ENCODE data around the gene EIF4G3.

EIF4G3 gene

GRCh38 chr1:20848162-20848561 is 328.5 kb downstream of the EIF4G3 start:
- Histone ChIP-seq H3K9me3 (ENCODE audit: low read length) (peaks cover 2% of the 10 kb centered on the region), H3K36me3 (ENCODE audit: insufficient read depth, low read length) (peaks cover 71% of the 10 kb centered on the region), H3K4me3 (ENCODE audit: low read length) (no peak overlapping the region), H2AFZ (ENCODE audit: low read depth, low read length) (no peak overlapping the region), H3K4me1 (ENCODE audit: insufficient read depth, low read length) (no peaks in the 10 kb centered on the region), H3K27me3 (ENCODE audit: insufficient read depth, low read length) (no peaks in the 10 kb centered on the region)

DNA sequence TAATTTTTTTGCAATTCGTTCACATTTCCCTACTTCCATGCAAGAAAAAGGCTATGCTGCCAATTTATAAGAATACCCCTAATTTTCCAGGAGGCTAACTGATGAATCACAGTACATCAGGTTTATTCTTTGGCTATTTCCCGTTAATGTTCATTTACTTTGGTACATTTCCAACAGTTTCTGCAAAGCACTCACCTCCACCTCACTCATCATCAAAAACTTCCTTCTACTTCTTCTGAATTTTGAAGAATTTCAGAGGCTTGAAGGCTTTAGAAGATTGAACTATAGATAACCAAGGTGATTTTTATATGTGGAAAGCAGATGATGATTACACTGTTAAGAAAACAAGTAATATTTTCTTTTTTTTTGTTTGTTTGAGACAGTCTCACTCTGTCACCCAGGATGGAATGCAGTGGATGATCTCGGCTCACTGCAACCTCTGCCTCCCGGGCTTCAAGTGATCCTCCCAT is 329.1 kb downstream of the EIF4G3 start:
- H3K36me3 ChIP-seq (ENCODE audit: insufficient read depth, low read length) = peaks cover 69% of the 10 kb centered on the region
- H3K27me3 ChIP-seq (ENCODE audit: insufficient read depth, low read length) = no peaks in the 10 kb centered on the region
- H2AFZ ChIP-seq (ENCODE audit: low read depth, low read length) = no peak overlapping the region
- H3K4me3 ChIP-seq (ENCODE audit: low read length) = no peak overlapping the region
- peaks cover 2% of the 10 kb centered on the region for H3K9me3 ChIP-seq (ENCODE audit: low read length)
- no peaks in the 10 kb centered on the region for H3K4me1 ChIP-seq (ENCODE audit: insufficient read depth, low read length)

DNA sequence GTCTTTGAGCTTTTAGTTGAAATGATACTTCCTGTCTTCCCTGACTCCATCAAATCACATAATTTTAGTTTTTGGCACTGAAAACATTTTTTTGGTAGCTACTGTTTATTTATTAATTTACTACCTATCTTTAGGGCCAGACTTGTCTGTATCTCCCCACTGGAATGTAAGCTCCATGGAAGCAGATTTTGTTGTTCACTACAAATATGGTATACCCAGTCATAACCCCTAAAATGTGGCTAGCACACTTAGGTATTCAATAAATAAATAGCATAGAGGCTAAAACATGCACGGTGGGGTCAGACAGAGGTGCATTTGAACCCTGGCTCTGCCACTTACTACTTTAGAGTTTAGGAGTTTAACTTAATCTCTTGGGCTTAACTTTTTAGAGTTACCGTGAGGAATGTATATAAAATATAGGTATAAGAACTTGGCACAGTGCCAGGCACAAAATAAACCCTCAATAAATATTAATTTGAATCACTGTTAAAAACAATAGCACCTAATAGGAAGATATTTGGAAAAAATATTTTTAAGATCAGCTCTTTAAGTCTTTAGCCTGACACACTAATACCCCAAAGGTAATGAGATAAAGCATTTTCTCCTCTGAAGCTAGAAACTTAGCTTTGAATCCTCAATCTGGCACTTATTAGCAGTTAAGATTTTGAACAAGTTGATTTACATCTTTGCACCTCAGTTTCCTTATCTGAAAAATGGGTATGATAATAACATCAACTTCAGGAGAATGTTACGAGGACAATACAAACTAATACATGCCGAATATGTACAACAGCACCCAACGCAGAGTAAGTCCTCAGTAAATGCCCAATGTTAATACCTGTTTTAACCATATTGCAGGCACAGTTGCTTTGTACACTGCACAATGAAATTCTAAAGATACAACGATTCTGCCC is 330.0 kb downstream of the EIF4G3 start:
- Histone ChIP-seq H3K9me3 (ENCODE audit: low read length) (peaks cover 2% of the 10 kb centered on the region), H3K36me3 (ENCODE audit: insufficient read depth, low read length) (peaks cover 63% of the 10 kb centered on the region), H3K27me3 (ENCODE audit: insufficient read depth, low read length) (no peaks in the 10 kb centered on the region), H3K4me1 (ENCODE audit: insufficient read depth, low read length) (no peaks in the 10 kb centered on the region), H2AFZ (ENCODE audit: low read depth, low read length) (no peak overlapping the region), H3K4me3 (ENCODE audit: low read length) (no peak overlapping the region)

DNA sequence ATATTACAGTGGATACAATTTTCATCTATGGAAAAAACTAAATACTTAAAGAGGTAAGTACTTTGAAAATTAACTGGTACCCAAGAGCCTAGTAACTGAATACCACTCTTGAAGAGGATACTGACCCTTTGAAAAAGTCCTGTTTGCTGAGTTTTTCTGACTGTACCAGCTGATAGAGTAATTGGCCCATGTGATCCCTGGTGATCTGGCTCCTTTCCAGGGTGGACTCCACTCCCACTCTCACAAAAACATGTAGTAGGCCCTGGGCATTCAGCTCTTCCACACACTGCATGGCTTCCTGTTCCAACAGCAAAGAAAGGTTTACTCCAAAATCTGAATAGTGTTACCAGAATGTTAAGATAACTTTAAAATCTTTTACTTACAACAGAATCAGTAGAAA is 336.0 kb downstream of the EIF4G3 start:
- H3K36me3 ChIP-seq (ENCODE audit: insufficient read depth, low read length) = peaks cover 58% of the 10 kb centered on the region
- no peaks in the 10 kb centered on the region for H3K4me1 ChIP-seq (ENCODE audit: insufficient read depth, low read length)
- no peak overlapping the region for H2AFZ ChIP-seq (ENCODE audit: low read depth, low read length)
- no peaks in the 10 kb centered on the region for H3K27me3 ChIP-seq (ENCODE audit: insufficient read depth, low read length)
- H3K9me3 ChIP-seq (ENCODE audit: low read length) = no peaks in the 10 kb centered on the region
- no peak overlapping the region for H3K4me3 ChIP-seq (ENCODE audit: low read length)

GRCh38 chr1:20837554-20838192 is 339.0 kb downstream of the EIF4G3 start:
- Histone ChIP-seq H3K36me3 (ENCODE audit: insufficient read depth, low read length) (peaks cover 52% of the 10 kb centered on the region), H3K9me3 (ENCODE audit: low read length) (no peaks in the 10 kb centered on the region), H2AFZ (ENCODE audit: low read depth, low read length) (no peak overlapping the region)

DNA sequence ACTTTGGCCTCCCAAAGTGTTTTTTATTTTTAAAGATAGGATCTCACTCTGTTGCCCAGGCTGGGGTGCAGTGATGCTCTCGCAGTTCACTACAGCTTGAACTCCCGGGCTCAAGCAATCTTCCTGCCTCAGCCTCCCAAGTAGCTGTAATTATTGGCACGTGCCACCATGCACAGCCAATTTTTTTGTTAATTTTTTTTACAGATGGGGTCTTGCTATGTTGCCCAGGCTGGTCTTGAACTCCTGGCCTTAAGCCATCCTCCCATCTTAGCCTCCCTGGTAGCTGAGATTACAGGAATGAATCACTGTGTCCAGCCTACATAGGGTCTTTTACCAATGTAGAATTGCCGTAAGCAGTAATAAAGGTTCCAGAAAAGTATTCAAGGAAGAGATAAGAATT is 340.5 kb downstream of the EIF4G3 start:
- Histone ChIP-seq H3K4me3 (ENCODE audit: low read length) (no peak overlapping the region), H3K36me3 (ENCODE audit: insufficient read depth, low read length) (peaks cover 47% of the 10 kb centered on the region), H3K9me3 (ENCODE audit: low read length) (no peaks in the 10 kb centered on the region), H2AFZ (ENCODE audit: low read depth, low read length) (no peak overlapping the region), H3K4me1 (ENCODE audit: insufficient read depth, low read length) (no peaks in the 10 kb centered on the region), H3K27me3 (ENCODE audit: insufficient read depth, low read length) (no peaks in the 10 kb centered on the region)

More at GRCh38 chr1:20837554-20838192, 339.0 kb downstream of the EIF4G3 start:
- H3K27me3 ChIP-seq (ENCODE audit: insufficient read depth, low read length) = no peaks in the 10 kb centered on the region
- H3K4me3 ChIP-seq (ENCODE audit: low read length) = no peak overlapping the region
- H3K4me1 ChIP-seq (ENCODE audit: insufficient read depth, low read length) = no peaks in the 10 kb centered on the region

GRCh38 chr1:20834780-20835179 is 341.9 kb downstream of the EIF4G3 start:
- no peaks in the 10 kb centered on the region for H3K9me3 ChIP-seq (ENCODE audit: low read length)
- no peak overlapping the region for H3K4me3 ChIP-seq (ENCODE audit: low read length)
- H2AFZ ChIP-seq (ENCODE audit: low read depth, low read length) = no peak overlapping the region
- no peaks in the 10 kb centered on the region for H3K27me3 ChIP-seq (ENCODE audit: insufficient read depth, low read length)
- peaks cover 35% of the 10 kb centered on the region for H3K36me3 ChIP-seq (ENCODE audit: insufficient read depth, low read length)
- no peaks in the 10 kb centered on the region for H3K4me1 ChIP-seq (ENCODE audit: insufficient read depth, low read length)

GRCh38 chr1:20834192-20834591 is 342.5 kb downstream of the EIF4G3 start:
- Histone ChIP-seq H3K27me3 (ENCODE audit: insufficient read depth, low read length) (no peaks in the 10 kb centered on the region), H3K36me3 (ENCODE audit: insufficient read depth, low read length) (peaks cover 32% of the 10 kb centered on the region), H3K4me3 (ENCODE audit: low read length) (no peak overlapping the region), H3K4me1 (ENCODE audit: insufficient read depth, low read length) (no peaks in the 10 kb centered on the region), H3K9me3 (ENCODE audit: low read length) (no peaks in the 10 kb centered on the region), H2AFZ (ENCODE audit: low read depth, low read length) (no peak overlapping the region)

DNA sequence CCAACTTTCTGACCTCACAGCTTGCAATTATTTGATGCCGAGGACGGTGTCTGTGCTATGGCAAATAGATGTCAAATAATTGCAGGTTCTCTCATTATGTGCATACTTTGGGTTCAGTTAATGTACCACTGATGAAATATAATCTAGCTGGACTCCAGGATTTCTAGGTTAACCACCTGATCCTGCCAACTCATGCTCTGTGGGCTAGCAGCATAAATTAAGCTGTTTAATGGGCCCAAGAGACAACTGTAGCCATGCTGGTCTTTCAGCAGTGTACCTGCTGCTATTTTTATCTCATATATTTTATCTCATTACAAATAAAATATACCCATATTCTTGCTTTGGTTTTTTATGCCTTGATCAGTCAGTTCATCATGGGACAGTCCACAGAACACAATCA is 346.3 kb downstream of the EIF4G3 start:
- H3K4me3 ChIP-seq (ENCODE audit: low read length) = no peak overlapping the region
- H3K4me1 ChIP-seq (ENCODE audit: insufficient read depth, low read length) = no peaks in the 10 kb centered on the region
- H3K9me3 ChIP-seq (ENCODE audit: low read length) = no peaks in the 10 kb centered on the region
- no peak overlapping the region for H2AFZ ChIP-seq (ENCODE audit: low read depth, low read length)
- H3K36me3 ChIP-seq (ENCODE audit: insufficient read depth, low read length) = peaks cover 32% of the 10 kb centered on the region
- no peaks in the 10 kb centered on the region for H3K27me3 ChIP-seq (ENCODE audit: insufficient read depth, low read length)

- Histone ChIP-seq H3K4me3 (ENCODE audit: low read length) (no peak overlapping the region), H2AFZ (ENCODE audit: low read depth, low read length) (no peak overlapping the region), H3K4me1 (ENCODE audit: insufficient read depth, low read length) (no peaks in the 10 kb centered on the region), H3K36me3 (ENCODE audit: insufficient read depth, low read length) (peaks cover 36% of the 10 kb centered on the region), H3K27me3 (ENCODE audit: insufficient read depth, low read length) (no peaks in the 10 kb centered on the region), H3K9me3 (ENCODE audit: low read length) (no peaks in the 10 kb centered on the region)
These were observed 346.8 kb downstream of the EIF4G3 start for GRCh38 chr1:20829946-20830345.

DNA sequence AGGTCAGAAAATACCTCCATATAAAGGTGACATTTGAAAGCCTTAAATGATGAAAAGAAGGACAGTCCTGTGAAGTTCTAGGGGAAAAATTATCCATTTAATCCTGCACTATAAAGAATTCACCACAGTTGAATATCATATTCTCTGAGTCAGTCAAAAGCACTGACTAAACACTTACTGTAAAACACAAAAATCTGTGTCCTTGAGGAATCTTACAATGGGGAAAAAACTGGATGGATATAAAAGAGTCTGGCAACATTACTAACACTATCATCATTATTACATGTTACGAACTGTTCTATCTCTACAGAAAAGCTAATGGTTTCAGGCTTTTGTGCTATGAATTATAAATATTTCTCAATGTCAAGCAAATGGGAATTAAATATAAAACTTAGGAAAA is 347.2 kb downstream of the EIF4G3 start:
- Histone ChIP-seq H3K27me3 (ENCODE audit: insufficient read depth, low read length) (no peaks in the 10 kb centered on the region), H2AFZ (ENCODE audit: low read depth, low read length) (no peak overlapping the region), H3K4me3 (ENCODE audit: low read length) (no peak overlapping the region), H3K9me3 (ENCODE audit: low read length) (no peaks in the 10 kb centered on the region), H3K4me1 (ENCODE audit: insufficient read depth, low read length) (no peaks in the 10 kb centered on the region), H3K36me3 (ENCODE audit: insufficient read depth, low read length) (peaks cover 40% of the 10 kb centered on the region)

DNA sequence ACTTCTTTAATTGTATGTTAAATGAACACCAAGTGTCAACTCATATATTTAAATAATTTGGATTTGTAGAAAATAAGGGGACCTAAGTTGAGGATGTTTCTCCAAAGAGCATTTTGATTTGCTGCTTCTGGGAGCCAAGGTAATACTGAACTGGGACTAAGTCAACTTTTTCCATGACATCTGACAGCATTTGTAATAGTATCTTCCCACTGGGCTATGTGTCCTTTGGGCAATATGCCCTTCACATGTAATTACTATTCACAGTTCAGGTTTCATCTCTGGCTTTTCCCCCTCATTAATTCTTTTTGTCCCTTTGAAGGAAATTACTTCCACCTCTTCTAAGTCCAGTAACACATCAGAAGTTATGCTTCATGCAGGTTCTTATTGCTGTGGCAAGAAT is 352.9 kb downstream of the EIF4G3 start:
- no peaks in the 10 kb centered on the region for H3K27me3 ChIP-seq (ENCODE audit: insufficient read depth, low read length)
- no peaks in the 10 kb centered on the region for H3K9me3 ChIP-seq (ENCODE audit: low read length)
- H3K4me3 ChIP-seq (ENCODE audit: low read length) = no peak overlapping the region
- H3K4me1 ChIP-seq (ENCODE audit: insufficient read depth, low read length) = no peaks in the 10 kb centered on the region
- H2AFZ ChIP-seq (ENCODE audit: low read depth, low read length) = no peak overlapping the region
- peaks cover 57% of the 10 kb centered on the region for H3K36me3 ChIP-seq (ENCODE audit: insufficient read depth, low read length)

DNA sequence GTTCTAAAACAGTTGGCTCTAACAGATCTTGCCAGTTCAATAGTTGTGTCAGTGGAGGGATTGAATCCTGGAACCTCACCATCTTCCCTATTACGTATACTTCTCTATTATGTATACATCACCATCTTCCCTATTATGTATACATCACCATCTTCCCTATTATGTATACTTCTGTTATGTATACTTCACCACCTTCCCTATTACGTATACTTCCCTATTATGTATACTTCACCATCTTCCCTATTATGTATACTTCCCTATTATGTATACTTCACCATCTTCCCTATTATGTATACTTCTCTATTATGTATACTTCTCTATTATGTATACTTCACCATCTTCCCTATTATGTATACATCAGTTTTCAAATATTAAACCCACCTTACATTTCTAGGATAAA is 355.2 kb downstream of the EIF4G3 start:
- Histone ChIP-seq H3K27me3 (ENCODE audit: insufficient read depth, low read length) (no peaks in the 10 kb centered on the region), H3K4me3 (ENCODE audit: low read length) (no peak overlapping the region), H3K9me3 (ENCODE audit: low read length) (peaks cover 6% of the 10 kb centered on the region), H3K36me3 (ENCODE audit: insufficient read depth, low read length) (peaks cover 58% of the 10 kb centered on the region), H3K4me1 (ENCODE audit: insufficient read depth, low read length) (no peaks in the 10 kb centered on the region), H2AFZ (ENCODE audit: low read depth, low read length) (no peak overlapping the region)

Data from neuron (in vitro differentiated cells).